ENCODE data around the gene BMAL1. TPM values are rescaled to one million over a fixed set of nuclear protein-coding genes. Genes with fewer than 3 reads are reported as not detected.
A peak's percentile ranks its signal among the peaks of the same experiment; 100 is the strongest.

BMAL1 gene
- total and polyA plus RNA-seq, 2 donors (not counting 3 experiments of a cell fraction or from before 2014, with no cell fraction given): 5.8 to 10.1 TPM

DNA sequence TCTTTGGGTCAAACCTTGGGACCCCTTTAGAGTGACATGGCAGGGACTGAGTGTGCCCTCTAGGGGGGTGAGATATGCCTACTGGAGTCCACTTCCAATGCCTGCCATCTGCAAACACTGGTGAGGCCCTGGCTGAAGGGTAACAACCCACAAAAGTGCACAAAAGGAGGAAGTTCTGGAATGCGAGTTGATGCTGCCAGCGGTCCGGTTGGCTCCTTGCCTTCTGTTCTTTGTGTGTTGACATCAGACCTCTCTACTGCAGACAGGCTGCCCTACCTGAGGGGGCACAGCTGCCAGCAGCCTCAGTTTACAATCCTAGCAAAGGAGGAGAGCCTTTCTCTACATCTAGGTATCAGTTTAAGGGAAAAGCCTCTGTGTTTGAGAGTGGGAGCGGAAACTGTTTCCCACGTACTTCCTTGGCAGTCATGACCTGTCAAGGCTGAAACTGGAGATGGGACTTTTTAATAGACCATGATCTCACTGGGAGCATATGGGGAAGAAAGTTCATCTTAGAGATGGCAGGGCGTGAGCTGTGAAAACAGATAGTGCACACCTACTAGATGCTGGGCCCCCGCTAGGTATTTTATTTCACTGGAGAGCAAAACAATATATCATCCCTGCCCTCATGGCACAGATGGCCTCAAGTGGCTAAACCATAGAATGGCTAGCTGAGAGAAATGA, 27.2 kb downstream of the BMAL1 start:
- H3K4me1 ChIP-seq (ENCODE audit: control insufficient read depth, extremely low read depth, insufficient read depth, low read length): no peaks in the 10 kb centered on the region
- no peak overlapping the region for H3K4me2 ChIP-seq (ENCODE audit: insufficient read depth, low read length)
- dilution Hi-C loops (cut with MboI; ENCODE audit: extremely low pct_ligation_motif_present, low sequenced_read_pairs) (no loop called here), intact Hi-C loops (cut with micrococcal nuclease) (no loop called here)
- FAIRE-seq (no peak), DNase-seq (ENCODE audit: low read depth, low spot score) (peak; percentile 16)
- no peak overlapping the region for H3K4me3 ChIP-seq (replicated peaks in 1 of 3; ENCODE audit: insufficient read depth in 1 of 3, low read depth in 1 of 3, low read length in 3 of 3)
- H3K79me2 ChIP-seq (ENCODE audit: control insufficient read depth, insufficient read depth, low read length): no peaks in the 10 kb centered on the region
- ChIA-PET CTCF (interaction anchor here (1.4 kb wide), 1 partner anchor 1016 kb away, joined by 5 read pairs; no protein-coding TSS in a partner anchor), POLR2A (no interaction called here)
- no TSS peak for BruUV-seq (replicated peaks)
- H3K27ac ChIP-seq (ENCODE audit: insufficient read depth, low read depth, low read length): no peak overlapping the region
- H3K36me3 ChIP-seq (ENCODE audit: control insufficient read depth in 2 of 2, extremely low read depth in 1 of 2, insufficient read depth in 2 of 2, low read length in 2 of 2): no peaks in the 10 kb centered on the region
- no peaks in the 10 kb centered on the region for H3K27me3 ChIP-seq (ENCODE audit: control insufficient read depth in 2 of 2, insufficient read depth in 2 of 2, low read length in 2 of 2)
- no peak overlapping the region for H2AFZ ChIP-seq (ENCODE audit: low read depth, low read length)
- no peak for TF ChIP-seq POLR2A (IDR thresholded peaks at IDR 0.05; ENCODE audit: low read depth, low read length)
- no peak for TF ChIP-seq POLR2AphosphoS5 (IDR thresholded peaks at IDR 0.05; ENCODE audit: insufficient read depth, low read depth, low read length)
- TF ChIP-seq EZH2 (IDR thresholded peaks at IDR 0.05; ENCODE audit: borderline replicate concordance, low read depth, low read length, severe bottlenecking): no peak
- TF ChIP-seq MYC (IDR thresholded peaks at IDR 0.05; ENCODE audit: low read depth, low read length): no peak
- TF ChIP-seq, protein P1, sequence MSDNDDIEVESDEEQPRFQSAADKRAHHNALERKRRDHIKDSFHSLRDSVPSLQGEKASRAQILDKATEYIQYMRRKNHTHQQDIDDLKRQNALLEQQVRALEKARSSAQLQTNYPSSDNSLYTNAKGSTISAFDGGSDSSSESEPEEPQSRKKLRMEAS (IDR thresholded peaks at IDR 0.05; ENCODE audit: insufficient read depth, insufficient read length): no peak
- TF ChIP-seq JUN (IDR thresholded peaks at IDR 0.05; ENCODE audit: borderline replicate concordance, insufficient read depth, insufficient read length, low read depth): no peak
- no peak for TF ChIP-seq FOS (IDR thresholded peaks at IDR 0.05; ENCODE audit: borderline replicate concordance, insufficient read depth, low read length)
- TF ChIP-seq, protein P2, sequence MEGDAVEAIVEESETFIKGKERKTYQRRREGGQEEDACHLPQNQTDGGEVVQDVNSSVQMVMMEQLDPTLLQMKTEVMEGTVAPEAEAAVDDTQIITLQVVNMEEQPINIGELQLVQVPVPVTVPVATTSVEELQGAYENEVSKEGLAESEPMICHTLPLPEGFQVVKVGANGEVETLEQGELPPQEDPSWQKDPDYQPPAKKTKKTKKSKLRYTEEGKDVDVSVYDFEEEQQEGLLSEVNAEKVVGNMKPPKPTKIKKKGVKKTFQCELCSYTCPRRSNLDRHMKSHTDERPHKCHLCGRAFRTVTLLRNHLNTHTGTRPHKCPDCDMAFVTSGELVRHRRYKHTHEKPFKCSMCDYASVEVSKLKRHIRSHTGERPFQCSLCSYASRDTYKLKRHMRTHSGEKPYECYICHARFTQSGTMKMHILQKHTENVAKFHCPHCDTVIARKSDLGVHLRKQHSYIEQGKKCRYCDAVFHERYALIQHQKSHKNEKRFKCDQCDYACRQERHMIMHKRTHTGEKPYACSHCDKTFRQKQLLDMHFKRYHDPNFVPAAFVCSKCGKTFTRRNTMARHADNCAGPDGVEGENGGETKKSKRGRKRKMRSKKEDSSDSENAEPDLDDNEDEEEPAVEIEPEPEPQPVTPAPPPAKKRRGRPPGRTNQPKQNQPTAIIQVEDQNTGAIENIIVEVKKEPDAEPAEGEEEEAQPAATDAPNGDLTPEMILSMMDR (IDR thresholded peaks at IDR 0.05; ENCODE audit: extremely low read depth in 1 of 2, insufficient read depth in 1 of 2, low read depth in 1 of 2, low read length in 2 of 2): no peak
- no peak for TF ChIP-seq GATA2 (IDR thresholded peaks at IDR 0.05; ENCODE audit: insufficient read depth, insufficient read length, low read depth, low read length)
- H3K9ac ChIP-seq (replicated peaks; ENCODE audit: extremely low read depth, insufficient read depth, low read length): no peak overlapping the region
- no peaks in the 10 kb centered on the region for H4K20me1 ChIP-seq (replicated peaks; ENCODE audit: control insufficient read depth, extremely low read depth, insufficient read depth, low read length)
- H3K9me1 ChIP-seq (replicated peaks; ENCODE audit: control insufficient read depth, extremely low read depth, insufficient read depth, low read length): no peaks in the 10 kb centered on the region
- H3K9me3 ChIP-seq (replicated peaks; ENCODE audit: control insufficient read depth, insufficient read depth, low read length): no peaks in the 10 kb centered on the region
